Activated naive CD4-positive, alpha-beta T cell treated with anti-CD3 and anti-CD28 coated beads, Interleukin-2, amount 50 U/mL, for 72 hours (primary cell): ENCODE measurements around the gene LPIN3. TPM values are rescaled to one million over a fixed set of nuclear protein-coding genes. Genes with fewer than 3 reads are reported as not detected.

Source experiments
- ATAC-seq, 2 donors: fragments of 150-1000 bp; cut with Tn5 transposase; 2 replicates each; pipeline ENCODE4 v1.10.0; 2021; ENCODE audit warnings: mild to moderate bottlenecking in 2 of 2, moderate library complexity in 2 of 2
- DNase-seq, 2 donors: peaks; one replicate each; pipeline ENCODE4 v3.0.0; 2021 to 2022; ENCODE audit warnings: low spot score in 2 of 2
- H3K27ac Mint-ChIP-seq, 2 donors: one replicate each; pipeline ENCODE4 v1.8.0; 2022; ENCODE audit warnings: mild to moderate bottlenecking in 2 of 2, mixed read lengths in 2 of 2
- H3K36me3 Mint-ChIP-seq, 2 donors: one replicate each; pipeline ENCODE4 v1.8.0; 2022; ENCODE audit warnings: mixed read lengths in 2 of 2
- H3K9me3 Mint-ChIP-seq, 2 donors: one replicate each; pipeline ENCODE4 v1.8.0; 2022; ENCODE audit warnings: mixed read lengths in 2 of 2
- total RNA-seq, 2 donors: library from RNA; stranded (reverse); gene quantifications; one replicate each; pipeline ENCODE4 v1.2.3, GENCODE V29; 2022

LPIN3 gene
- total RNA-seq, 2 donors from 2014 or later = 4.4 to 5.1 TPM

- Mint-ChIP-seq H3K27ac (no peak overlapping the region), H3K9me3 (no peaks in the 10 kb centered on the region), H3K36me3 (no peaks in the 10 kb centered on the region)
- ATAC-seq = peak in 1 of 2 donors; percentile 24
- DNase-seq = no peak
Measured at GRCh38 chr20:41357424-41358163, 17.0 kb downstream of the LPIN3 start.

DNA sequence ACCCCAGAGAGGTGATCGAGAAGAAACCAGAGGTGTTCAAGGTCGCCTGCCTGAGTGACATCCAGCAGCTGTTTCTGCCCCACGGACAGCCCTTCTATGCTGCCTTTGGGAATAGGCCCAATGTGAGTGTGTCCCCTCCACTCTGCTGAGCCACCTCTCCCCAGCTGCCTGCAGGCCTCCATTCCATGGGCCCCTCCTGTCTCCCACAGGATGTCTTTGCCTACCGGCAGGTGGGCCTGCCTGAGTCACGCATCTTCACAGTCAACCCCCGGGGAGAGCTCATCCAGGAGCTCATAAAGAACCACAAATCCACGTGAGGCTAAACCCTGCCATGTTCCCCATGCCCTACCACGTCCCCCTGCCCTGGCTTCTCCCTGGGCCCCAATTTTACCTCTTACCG lies 17.6 kb downstream of the LPIN3 start:
- H3K9me3 Mint-ChIP-seq = no peaks in the 10 kb centered on the region
- H3K36me3 Mint-ChIP-seq = no peaks in the 10 kb centered on the region
- no peak for ATAC-seq
- no peak for DNase-seq
- H3K27ac Mint-ChIP-seq = no peak overlapping the region

DNA sequence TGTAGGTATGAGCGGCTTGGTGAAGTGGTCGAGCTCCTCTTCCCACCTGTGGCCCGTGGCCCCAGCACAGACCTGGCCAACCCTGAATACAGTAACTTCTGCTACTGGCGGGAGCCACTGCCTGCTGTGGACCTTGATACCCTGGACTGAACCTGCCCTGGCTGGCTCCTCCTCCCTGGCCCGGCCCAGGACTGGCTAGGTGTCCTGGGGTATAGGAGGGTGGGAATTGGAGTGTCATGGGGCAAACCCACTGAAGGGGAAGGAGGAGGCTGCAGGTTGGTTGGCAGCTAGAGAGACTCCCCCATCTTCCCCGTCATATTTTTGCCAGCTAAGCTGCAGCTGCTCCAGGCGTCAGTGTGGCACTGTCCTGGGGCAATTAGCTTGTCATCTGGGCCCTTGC lies 18.1 kb downstream of the LPIN3 start:
- H3K9me3 Mint-ChIP-seq = no peaks in the 10 kb centered on the region
- no peaks in the 10 kb centered on the region for H3K36me3 Mint-ChIP-seq
- H3K27ac Mint-ChIP-seq = no peak overlapping the region
- DNase-seq (no peak), ATAC-seq (no peak)

DNA sequence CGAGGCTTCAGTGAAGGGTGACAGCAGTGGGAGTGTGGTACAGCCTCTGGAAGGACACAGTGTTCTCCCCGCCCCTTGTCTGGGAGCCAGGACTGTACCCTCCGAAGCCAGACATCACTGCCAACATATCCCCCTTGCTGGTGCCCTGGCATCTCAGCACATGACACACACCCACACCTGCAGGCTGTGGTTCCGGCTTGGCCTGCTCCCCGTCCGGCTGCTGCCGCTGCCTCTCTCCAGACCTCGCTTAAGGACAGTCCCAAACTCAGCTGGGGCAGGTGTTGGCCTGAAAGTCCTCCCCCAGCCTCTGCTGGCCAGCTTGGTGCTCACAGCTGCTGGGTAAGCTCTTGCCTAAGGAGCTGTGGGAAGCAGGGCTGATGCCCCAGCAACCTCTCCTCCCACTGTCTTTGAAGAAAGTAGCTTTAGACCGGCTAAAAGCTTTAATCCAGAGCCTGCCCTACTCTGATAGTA lies 19.0 kb downstream of the LPIN3 start:
- Mint-ChIP-seq H3K36me3 (no peaks in the 10 kb centered on the region), H3K9me3 (no peaks in the 10 kb centered on the region), H3K27ac (no peak overlapping the region)
- ATAC-seq = no peak
- no peak for DNase-seq

- ATAC-seq (no peak), DNase-seq (no peak)
- Mint-ChIP-seq H3K27ac (no peak overlapping the region), H3K9me3 (no peaks in the 10 kb centered on the region), H3K36me3 (no peaks in the 10 kb centered on the region)
Measured at GRCh38 chr20:41360831-41361756, 20.5 kb downstream of the LPIN3 start.

GRCh38 chr20:41361757-41362747 lies 21.4 kb downstream of the LPIN3 start:
- Mint-ChIP-seq H3K27ac (no peak overlapping the region), H3K36me3 (no peaks in the 10 kb centered on the region), H3K9me3 (no peaks in the 10 kb centered on the region)
- DNase-seq = no peak
- ATAC-seq = no peak

DNA sequence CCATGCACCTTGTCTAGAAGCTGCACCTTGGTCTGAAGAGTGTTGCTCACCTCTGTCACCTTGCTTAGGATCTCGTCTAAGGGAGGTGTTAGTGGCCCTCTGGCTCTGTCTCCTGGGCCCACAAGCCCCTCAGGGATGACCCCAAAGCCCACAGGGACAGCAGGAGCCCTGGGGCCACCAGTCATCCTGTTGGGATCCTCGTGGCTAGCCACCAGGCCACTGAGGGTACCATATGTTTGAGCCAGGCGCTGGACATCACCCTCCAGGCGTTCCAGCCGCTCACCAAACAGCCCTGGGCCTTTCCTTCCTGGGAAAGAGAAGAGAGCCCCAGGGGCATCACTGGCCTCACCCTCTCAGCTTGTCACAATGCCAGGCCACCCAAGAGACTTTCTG lies 22.1 kb downstream of the LPIN3 start:
- ATAC-seq = no peak

GRCh38 chr20:41363601-41364000 lies 23.0 kb downstream of the LPIN3 start:
- Mint-ChIP-seq H3K36me3 (peaks cover 5% of the 10 kb centered on the region in 2 donors), H3K27ac (no peak overlapping the region), H3K9me3 (no peaks in the 10 kb centered on the region)
- no peak for ATAC-seq
- DNase-seq = no peak

More for the DNA sequence above, 22.1 kb downstream of the LPIN3 start:
- Mint-ChIP-seq H3K36me3 (peaks cover 5% of the 10 kb centered on the region in 2 donors), H3K27ac (no peak overlapping the region), H3K9me3 (no peaks in the 10 kb centered on the region)
- no peak for DNase-seq

GRCh38 chr20:41364236-41364855 lies 23.7 kb downstream of the LPIN3 start:
- Mint-ChIP-seq H3K36me3 (peaks cover 5% of the 10 kb centered on the region in 2 donors), H3K9me3 (no peaks in the 10 kb centered on the region), H3K27ac (peak overlapping the region in 1 of 2 donors; percentile 29)
- DNase-seq = no peak
- ATAC-seq = no peak

GRCh38 chr20:41364967-41365765 lies 24.5 kb downstream of the LPIN3 start:
- Mint-ChIP-seq H3K9me3 (no peaks in the 10 kb centered on the region), H3K36me3 (peaks cover 5% of the 10 kb centered on the region in 2 donors), H3K27ac (no peak overlapping the region)
- ATAC-seq (no peak), DNase-seq (no peak)

GRCh38 chr20:41365777-41366545 lies 25.3 kb downstream of the LPIN3 start:
- ATAC-seq = peak; percentile 39 to 43
- H3K27ac Mint-ChIP-seq = no peak overlapping the region
- H3K9me3 Mint-ChIP-seq = peaks cover 0 to under 1% of the 10 kb centered on the region in 2 donors
- peaks cover 6 to 8% of the 10 kb centered on the region in 2 donors for H3K36me3 Mint-ChIP-seq
- no peak for DNase-seq

GRCh38 chr20:41366546-41367392 lies 26.1 kb downstream of the LPIN3 start, which contains the start of gene EMILIN3:
Gene EMILIN3, minus strand, starts transcription at chr20:41366818. Its CDS starts 184 bp downstream, at chr20:41366634.
- ATAC-seq = peak in 1 of 2 donors; percentile 27
- H3K36me3 Mint-ChIP-seq = peaks cover 12 to 13% of the 10 kb centered on the region in 2 donors
- peaks cover 5 to 7% of the 10 kb centered on the region in 2 donors for H3K9me3 Mint-ChIP-seq
- no peak for DNase-seq
- H3K27ac Mint-ChIP-seq = no peak within 1 kb of the TSS

- Mint-ChIP-seq H3K27ac (no peak overlapping the region), H3K9me3 (peaks cover 5 to 7% of the 10 kb centered on the region in 2 donors), H3K36me3 (peaks cover 12 to 13% of the 10 kb centered on the region in 2 donors)
- ATAC-seq (no peak), DNase-seq (no peak)
Measured at GRCh38 chr20:41367393-41367695, 26.7 kb downstream of the LPIN3 start.

GRCh38 chr20:41367956-41368355 lies 27.3 kb downstream of the LPIN3 start:
- Mint-ChIP-seq H3K27ac (no peak overlapping the region), H3K36me3 (peaks cover 12 to 13% of the 10 kb centered on the region in 2 donors), H3K9me3 (peaks cover 5 to 10% of the 10 kb centered on the region in 2 donors)
- no peak for DNase-seq
- no peak for ATAC-seq
